WERI-Rb-1 (cell line): ENCODE results near the gene IL17RB.
A peak's percentile ranks its signal among the peaks of the same experiment; 100 is the strongest.

Experiments
- DNase-seq: peaks from one replicate; pipeline ENCODE4 v3.0.0-alpha.2; 2020
- H3K27ac ChIP-seq: fragments of 250-450 bp; sonication (Bioruptor Pico); 2 replicates; pipeline ENCODE4 v1.5.1; 2020; ENCODE audit warnings: mild to moderate bottlenecking, moderate library complexity
- H3K27me3 ChIP-seq: fragments of 250-450 bp; sonication (Bioruptor Pico); 2 replicates; pipeline ENCODE4 v1.5.1; 2021; ENCODE audit warnings: mild to moderate bottlenecking, low read depth, moderate library complexity; ENCODE audit not compliant: insufficient read depth, severe bottlenecking
- H3K36me3 ChIP-seq: fragments of 250-450 bp; sonication (Bioruptor Pico); 2 replicates; pipeline ENCODE4 v1.5.1; 2020; ENCODE audit warnings: mild to moderate bottlenecking, moderate library complexity
- H3K4me3 ChIP-seq: 2 replicates; pipeline ENCODE4 v1.5.1; 2011; ENCODE audit warnings: low read depth, mild to moderate bottlenecking, control low read depth, low read length
- H3K9me3 ChIP-seq: fragments of 250-450 bp; sonication (Bioruptor Pico); 2 replicates; pipeline ENCODE4 v1.5.1; 2021; ENCODE audit warnings: mild to moderate bottlenecking, moderate library complexity; ENCODE audit not compliant: severe bottlenecking
- CTCF ChIP-seq: IDR thresholded peaks from 2 replicates; pipeline ENCODE4 v1.5.1; 2011; ENCODE audit warnings: low read depth, mild to moderate bottlenecking, control low read depth, inconsistent platforms, low read length

Gene IL17RB

GRCh38 chr3:53865732-53866499 is 19.5 kb downstream of the IL17RB start:
- TF ChIP-seq CTCF: no peak
- Histone ChIP-seq H3K36me3 (peaks cover 56% of the 10 kb centered on the region), H3K9me3 (peaks cover 2% of the 10 kb centered on the region), H3K4me3 (no peak overlapping the region), H3K27ac (no peak overlapping the region), H3K27me3 (no peaks in the 10 kb centered on the region)
- no peak for DNase-seq

- Histone ChIP-seq H3K36me3 (peaks cover 65% of the 10 kb centered on the region), H3K9me3 (no peaks in the 10 kb centered on the region), H3K27ac (peak overlapping the region; percentile 92), H3K4me3 (peak overlapping the region; percentile 47), H3K27me3 (no peaks in the 10 kb centered on the region)
- DNase-seq: no peak
- no peak for TF ChIP-seq CTCF
These were observed 34.3 kb downstream of the IL17RB start for GRCh38 chr3:53880396-53881345.

GRCh38 chr3:53881691-53882593 is 35.6 kb downstream of the IL17RB start, which contains the start of gene ACTR8:
TSS of gene ACTR8 (minus strand) at chr3:53882152. CDS start at chr3:53882101, 51 bp downstream.
- H3K9me3 ChIP-seq: no peaks in the 10 kb centered on the region
- peak within 1 kb of the TSS; percentile 47 for H3K4me3 ChIP-seq
- DNase-seq: peak; percentile 93

GRCh38 chr3:53883008-53883407 is 36.6 kb downstream of the IL17RB start:
- no peak for TF ChIP-seq CTCF
- no peak for DNase-seq
- no peaks in the 10 kb centered on the region for H3K27me3 ChIP-seq
- no peak overlapping the region for H3K27ac ChIP-seq
- H3K9me3 ChIP-seq: no peaks in the 10 kb centered on the region
- no peak overlapping the region for H3K4me3 ChIP-seq
- H3K36me3 ChIP-seq: peaks cover 63% of the 10 kb centered on the region

More at GRCh38 chr3:53881691-53882593, 35.6 kb downstream of the IL17RB start, which contains the start of gene ACTR8:
- TF ChIP-seq CTCF: 0 out of 2 replicates have a peak, but pooled peaks have one; percentile 13
- Histone ChIP-seq H3K27me3 (no peaks in the 10 kb centered on the region), H3K27ac (peak within 1 kb of the TSS; percentile 92), H3K36me3 (peaks cover 65% of the 10 kb centered on the region)

GRCh38 chr3:53884623-53885022 is 38.3 kb downstream of the IL17RB start:
- Histone ChIP-seq H3K27ac (no peak overlapping the region), H3K27me3 (no peaks in the 10 kb centered on the region), H3K4me3 (no peak overlapping the region), H3K9me3 (no peaks in the 10 kb centered on the region), H3K36me3 (peaks cover 58% of the 10 kb centered on the region)
- no peak for DNase-seq
- TF ChIP-seq CTCF: no peak
